HepG2 (cell line): Measurements from ENCODE around the gene SALL2. TPM values are rescaled to one million over a fixed set of nuclear protein-coding genes. Genes with fewer than 3 reads are reported as not detected.
A peak's percentile ranks its signal among the peaks of the same experiment; 100 is the strongest.

Experiments
- CBX2 ChIP-seq, 2 experiments: fragments of 200-600 bp in 1 of 2; sonication (generic); formaldehyde crosslinking in 1 of 2; IDR thresholded peaks; 2 replicates each; pipeline versions ENCODE4 v1.7.0 to v1.8.1; 2018 to 2022; ENCODE audit warnings: low read depth in 2 of 2, low read length in 1 of 2, mild to moderate bottlenecking in 1 of 2, missing genetic modification reagents in 1 of 2
- DPF2 ChIP-seq: sonication (generic); formaldehyde crosslinking; IDR thresholded peaks from 2 replicates; pipeline ENCODE4 v1.4.0; 2020; ENCODE audit warnings: mild to moderate bottlenecking, low read depth, missing genetic modification reagents, borderline replicate concordance
- GATAD2A ChIP-seq: IDR thresholded peaks from 2 replicates; pipeline ENCODE4 v1.6.1; 2016
- HCFC1 ChIP-seq: fragments of 150-350 bp; IDR thresholded peaks from 2 replicates; pipeline ENCODE4 v1.6.1; 2014; ENCODE audit warnings: low read depth, low read length
- HMGXB4 ChIP-seq, 2 experiments: sonication (generic) in 1 of 2; formaldehyde crosslinking in 1 of 2; IDR thresholded peaks; 2 replicates each; pipeline versions ENCODE4 v1.4.0 to v1.6.1; 2018 to 2020; ENCODE audit warnings: missing genetic modification reagents in 2 of 2, borderline replicate concordance in 1 of 2, low read depth in 1 of 2, mild to moderate bottlenecking in 1 of 2, missing biosample characterization in 1 of 2
- HNRNPL ChIP-seq: fragments of 200-400 bp; formaldehyde crosslinking; IDR thresholded peaks from 2 replicates; pipeline ENCODE4 v1.6.1; 2017; ENCODE audit warnings: mild to moderate bottlenecking, low read depth, low read length
- IRF2 ChIP-seq: IDR thresholded peaks from 2 replicates; pipeline ENCODE4 v1.6.1; 2018; ENCODE audit warnings: missing genetic modification reagents, missing compliant biosample characterization
- KLF11 ChIP-seq: IDR thresholded peaks from 2 replicates; pipeline ENCODE4 v1.6.1; 2016; ENCODE audit warnings: missing compliant biosample characterization
- KLF6 ChIP-seq: IDR thresholded peaks from 2 replicates; pipeline ENCODE4 v1.8.0; 2016; ENCODE audit warnings: missing biosample characterization, missing genetic modification reagents
- MED1 ChIP-seq: sonication (generic); formaldehyde crosslinking; IDR thresholded peaks from 2 replicates; pipeline ENCODE4 v1.4.0; 2020; ENCODE audit warnings: missing genetic modification reagents
- MIER3 ChIP-seq: IDR thresholded peaks from 2 replicates; pipeline ENCODE4 v1.6.1; 2016; ENCODE audit warnings: missing compliant biosample characterization, borderline replicate concordance
- STAG1 ChIP-seq: sonication (generic); formaldehyde crosslinking; IDR thresholded peaks from 2 replicates; pipeline ENCODE4 v1.4.0; 2020; ENCODE audit warnings: missing genetic modification reagents
- TFAP4 ChIP-seq: sonication (generic); IDR thresholded peaks from 2 replicates; pipeline ENCODE4 v1.6.1; 2016; ENCODE audit warnings: low read depth, borderline replicate concordance
- ZBTB44 ChIP-seq: sonication (generic); formaldehyde crosslinking; IDR thresholded peaks from 2 replicates; pipeline ENCODE4 v1.4.0; 2020; ENCODE audit warnings: missing genetic modification reagents
- ZGPAT ChIP-seq: IDR thresholded peaks from 2 replicates; pipeline ENCODE4 v1.6.1; 2016; ENCODE audit warnings: mild to moderate bottlenecking
- ZNF260 ChIP-seq: sonication (generic); formaldehyde crosslinking; IDR thresholded peaks from 2 replicates; pipeline ENCODE4 v1.4.0; 2020; ENCODE audit warnings: missing genetic modification reagents, low read depth, mild to moderate bottlenecking, borderline replicate concordance
- ZNF280D ChIP-seq: sonication (generic); formaldehyde crosslinking; IDR thresholded peaks from 2 replicates; pipeline ENCODE4 v1.5.1; 2020; ENCODE audit warnings: mild to moderate bottlenecking, missing genetic modification reagents
- ZNF34 ChIP-seq: sonication (generic); formaldehyde crosslinking; IDR thresholded peaks from 2 replicates; pipeline ENCODE4 v1.4.0; 2020; ENCODE audit warnings: mild to moderate bottlenecking, missing genetic modification reagents, borderline replicate concordance
- ZNF644 ChIP-seq: IDR thresholded peaks from 2 replicates; pipeline ENCODE4 v1.6.1; 2016; ENCODE audit warnings: low read depth
- ZNF652 ChIP-seq: IDR thresholded peaks from 2 replicates; pipeline ENCODE4 v1.6.1; 2016; ENCODE audit warnings: low read depth, borderline replicate concordance
- ZNF737 ChIP-seq: sonication (generic); formaldehyde crosslinking; IDR thresholded peaks from 2 replicates; pipeline ENCODE4 v1.5.0; 2020; ENCODE audit warnings: missing genetic modification reagents, mild to moderate bottlenecking, borderline replicate concordance
- polyA plus RNA-seq, 8 experiments: library from polyadenylated mRNA; depleted of rRNA in 3 of 8; stranded (reverse) in 7 of 8; unstranded in 1 of 8; fragments of >200 nt; fragmentation: Illumina TruSeq in 4 of 8; extraction: Trizol in 4 of 8; gene quantifications; 2 replicates each; pipeline versions ENCODE4 v1.2.1 to v1.2.3, GENCODE V29; 2011 to 2016; ENCODE audit warnings: low read depth in 4 of 8, missing spikeins in 1 of 8, mixed read lengths in 1 of 8; ENCODE audit not compliant: insufficient read depth in 1 of 8
- total RNA-seq, 5 experiments: library from RNA; depleted of rRNA; stranded (reverse); fragments of >200 nt; fragmentation: Illumina TruSeq; extraction: Trizol; gene quantifications; 2 replicates each; pipeline ENCODE4 v1.2.3, GENCODE V29; 2016; ENCODE audit warnings: low read depth in 1 of 5

The SALL2 gene
- total and polyA plus RNA-seq, 2 of the 13 experiments (the other 11 are each of a cell fraction or from before 2014, with no cell fraction given), result 4.9 to 5.8 TPM

- peak; percentile 27; the same call in 1 of the 2 replicates for TF ChIP-seq ZGPAT
- TF ChIP-seq ZBTB44 (CRISPR knock-in tag), result no peak
- no peak for TF ChIP-seq KLF6 (CRISPR knock-in tag)
- no peak for TF ChIP-seq ZNF34 (CRISPR knock-in tag)
- TF ChIP-seq MED1 (CRISPR knock-in tag), result peak; percentile 50; the same call in 1 of the 2 replicates
- TF ChIP-seq GATAD2A (CRISPR knock-in tag), result no peak
- TF ChIP-seq ZNF280D (CRISPR knock-in tag), result no peak
- no peak for TF ChIP-seq CBX2 (IDR thresholded peaks at IDR 0.05; ENCODE audit: low read depth, low read length)
- TF ChIP-seq CBX2 (CRISPR knock-in tag; IDR thresholded peaks at IDR 0.05; ENCODE audit: low read depth), result no peak
- TF ChIP-seq ZNF652 (CRISPR knock-in tag), result no peak
- TF ChIP-seq HNRNPL, result no peak
- TF ChIP-seq TFAP4, result peak; percentile 10; the same call in 1 of the 2 replicates
- no peak for TF ChIP-seq ZNF644
- TF ChIP-seq KLF11 (CRISPR knock-in tag), result no peak
- TF ChIP-seq ZNF260, result no peak
- TF ChIP-seq HMGXB4 (CRISPR knock-in tag; IDR thresholded peaks at IDR 0.05; ENCODE audit: borderline replicate concordance in 1 of 2, low read depth in 1 of 2), result no peak; a peak in 1 of 4 replicates
- no peak for TF ChIP-seq HCFC1
- no peak for TF ChIP-seq MIER3
- TF ChIP-seq IRF2 (CRISPR knock-in tag), result peak; percentile 44; the same call in 1 of the 2 replicates
- TF ChIP-seq STAG1 (CRISPR knock-in tag), result no peak
- no peak for TF ChIP-seq ZNF737
- TF ChIP-seq DPF2 (CRISPR knock-in tag), result no peak
These were observed at the start of gene SALL2 (continued) for GRCh38 chr14:21525962-21526671.
